Testis (tissue), 2 donors: Measurements from ENCODE around the gene ACSS3.

Experiments used
- POLR2A ChIP-seq: fragments of 450-650 bp; IDR thresholded peaks from one replicate; pipeline ENCODE4 v1.6.1; 2017; ENCODE audit warnings: antibody characterized with exemption, mild to moderate bottlenecking, moderate library complexity
- TF ChIP-seq, protein P1 (sequence below), 3 experiments: fragments of 450-650 bp in 2 of 3; fragments of 200-600 bp in 1 of 3; sonication (generic) in 1 of 3; IDR thresholded peaks; one replicate each; pipeline ENCODE4 v1.5.1; 2016 to 2019; ENCODE audit warnings: antibody characterized with exemption in 3 of 3, mild to moderate bottlenecking in 2 of 3, moderate library complexity in 1 of 3

DNA sequence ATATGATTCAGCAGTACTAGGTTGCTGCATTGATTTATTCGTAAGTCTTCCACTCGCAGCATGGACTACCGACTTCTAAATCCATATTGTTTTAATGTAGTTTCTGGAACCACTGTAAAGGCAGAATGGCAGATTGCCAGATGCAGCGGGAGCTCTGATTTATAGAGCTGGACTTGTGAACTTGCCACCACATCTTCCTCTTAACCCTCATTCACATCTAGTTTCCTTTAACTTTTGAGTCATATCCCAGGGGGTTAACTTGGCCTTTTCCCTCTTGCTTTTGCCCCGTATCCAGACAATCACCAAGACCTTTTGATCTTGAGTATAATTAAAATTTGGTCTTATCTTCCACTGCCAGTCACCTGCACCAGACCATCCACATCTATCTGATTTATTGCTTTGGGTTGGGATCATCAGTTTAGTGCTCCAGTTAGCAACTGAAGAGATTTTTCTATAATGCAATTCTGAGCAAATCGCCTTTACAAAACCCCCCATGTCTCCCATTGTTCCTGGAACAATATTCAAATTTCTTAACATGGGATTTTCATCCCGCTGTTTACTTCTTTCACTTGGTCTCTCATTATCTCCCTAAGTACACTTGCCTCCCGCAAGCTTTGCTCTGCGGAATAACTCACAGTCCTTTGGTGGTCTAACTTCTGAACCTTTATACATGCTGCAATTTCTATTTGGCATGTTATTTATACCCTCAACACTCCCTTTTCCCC lies 130.5 kb downstream of the ACSS3 start:
- TF ChIP-seq, protein P1, sequence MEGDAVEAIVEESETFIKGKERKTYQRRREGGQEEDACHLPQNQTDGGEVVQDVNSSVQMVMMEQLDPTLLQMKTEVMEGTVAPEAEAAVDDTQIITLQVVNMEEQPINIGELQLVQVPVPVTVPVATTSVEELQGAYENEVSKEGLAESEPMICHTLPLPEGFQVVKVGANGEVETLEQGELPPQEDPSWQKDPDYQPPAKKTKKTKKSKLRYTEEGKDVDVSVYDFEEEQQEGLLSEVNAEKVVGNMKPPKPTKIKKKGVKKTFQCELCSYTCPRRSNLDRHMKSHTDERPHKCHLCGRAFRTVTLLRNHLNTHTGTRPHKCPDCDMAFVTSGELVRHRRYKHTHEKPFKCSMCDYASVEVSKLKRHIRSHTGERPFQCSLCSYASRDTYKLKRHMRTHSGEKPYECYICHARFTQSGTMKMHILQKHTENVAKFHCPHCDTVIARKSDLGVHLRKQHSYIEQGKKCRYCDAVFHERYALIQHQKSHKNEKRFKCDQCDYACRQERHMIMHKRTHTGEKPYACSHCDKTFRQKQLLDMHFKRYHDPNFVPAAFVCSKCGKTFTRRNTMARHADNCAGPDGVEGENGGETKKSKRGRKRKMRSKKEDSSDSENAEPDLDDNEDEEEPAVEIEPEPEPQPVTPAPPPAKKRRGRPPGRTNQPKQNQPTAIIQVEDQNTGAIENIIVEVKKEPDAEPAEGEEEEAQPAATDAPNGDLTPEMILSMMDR (IDR thresholded peaks at IDR 0.05): no peak
- TF ChIP-seq POLR2A: no peak
